BJ (cell line): ENCODE results near the gene OPRL1. TPM values are rescaled to one million over a fixed set of nuclear protein-coding genes. Genes with fewer than 3 reads are reported as not detected.
A peak's percentile ranks its signal among the peaks of the same experiment; 100 is the strongest.

ENCODE experiments used
- CTCF ChIA-PET: fragments of 350-600 bp; formaldehyde crosslinking; extraction: SDS; loops from one replicate; lab custom pipeline; 2021; ENCODE audit warnings: antibody characterized with exemption, inconsistent platforms; lab: Yijun Ruan, JAX
- POLR2A ChIA-PET: fragments of 300-600 bp; sonication (Branson Sonifier 250); formaldehyde crosslinking; extraction: SDS; loops from one replicate; lab custom pipeline; 2021; ENCODE audit warnings: antibody characterized with exemption; lab: Charles Lee
- DNase-seq: peaks from one replicate; pipeline ENCODE4 v3.0.0-alpha.2; 2011; ENCODE audit warnings: low read depth
- H3K27me3 ChIP-seq: 2 replicates; pipeline ENCODE4 v1.6.0; 2011; ENCODE audit warnings: low read length; ENCODE audit not compliant: control insufficient read depth, insufficient read depth
- H3K36me3 ChIP-seq: 2 replicates; pipeline ENCODE4 v1.5.1; 2011; ENCODE audit warnings: low read length; ENCODE audit not compliant: control insufficient read depth, insufficient read depth
- H3K4me3 ChIP-seq: 2 replicates; pipeline ENCODE4 v1.5.1; 2011; ENCODE audit warnings: low read depth, mild to moderate bottlenecking, control low read depth, low read length
- CTCF ChIP-seq: IDR thresholded peaks from 2 replicates; pipeline ENCODE4 v1.5.1; 2011; ENCODE audit warnings: low read depth, mild to moderate bottlenecking, control low read depth, inconsistent platforms, low read length, moderate library complexity; ENCODE audit not compliant: insufficient read depth
- polyA plus RNA-seq: library from polyadenylated mRNA; depleted of rRNA; stranded (reverse); fragments of >200 nt; gene quantifications from 2 replicates; pipeline ENCODE4 v1.2.3, GENCODE V29; 2011

Gene OPRL1
- polyA plus RNA-seq, 1 experiment, result 0.97 TPM

- Histone ChIP-seq H3K36me3 (no peaks in the 10 kb centered on the region), H3K4me3 (peak overlapping the region; percentile 38), H3K27me3 (peaks cover 34% of the 10 kb centered on the region)
- no peak for TF ChIP-seq CTCF
- no peak for DNase-seq
- CTCF ChIA-PET, result interaction anchor here (5.0 kb wide), 1 partner anchor 13 kb away, joined by 76 read pairs; no protein-coding TSS in a partner anchor
- POLR2A ChIA-PET, result no interaction called here
Observed at GRCh38 chr20:64042054-64042781, 37.7 kb upstream of the OPRL1 start.

- POLR2A ChIA-PET, result no interaction called here
- no peaks in the 10 kb centered on the region for H3K36me3 ChIP-seq
- no peak overlapping the region for H3K4me3 ChIP-seq
- peaks cover 41% of the 10 kb centered on the region for H3K27me3 ChIP-seq
- DNase-seq, result no peak
- CTCF ChIA-PET, result interaction anchor here (0.8 to 1.3 kb wide), 2 partner anchors 14 to 15 kb away, joined by 3 to 8 read pairs; no protein-coding TSS in a partner anchor
- TF ChIP-seq CTCF, result no peak
Observed at GRCh38 chr20:64043768-64044167, 36.1 kb upstream of the OPRL1 start.

GRCh38 chr20:64044484-64045247 lies 35.2 kb upstream of the OPRL1 start:
- Histone ChIP-seq H3K27me3 (peaks cover 41% of the 10 kb centered on the region), H3K4me3 (no peak overlapping the region), H3K36me3 (no peaks in the 10 kb centered on the region)
- ChIA-PET POLR2A (no interaction called here), CTCF (interaction anchor here (0.8 to 1.3 kb wide), 4 partner anchors 9 to 64 kb away, joined by 3 to 8 read pairs (median 5); partner anchors contain the start of gene PRPF6)
- DNase-seq, result no peak
- no peak for TF ChIP-seq CTCF

GRCh38 chr20:64045346-64046011 lies 34.4 kb upstream of the OPRL1 start:
- CTCF ChIA-PET, result interaction anchor here (1.3 kb wide), 2 partner anchors 8 to 12 kb away, joined by 7 to 8 read pairs; no protein-coding TSS in a partner anchor
- Histone ChIP-seq H3K4me3 (no peak overlapping the region), H3K27me3 (peaks cover 38% of the 10 kb centered on the region), H3K36me3 (no peaks in the 10 kb centered on the region)
- TF ChIP-seq CTCF, result no peak
- DNase-seq, result no peak
- POLR2A ChIA-PET, result no interaction called here

GRCh38 chr20:64047046-64047389 lies 32.9 kb upstream of the OPRL1 start:
- Histone ChIP-seq H3K4me3 (no peak overlapping the region), H3K27me3 (peaks cover 30% of the 10 kb centered on the region), H3K36me3 (no peaks in the 10 kb centered on the region)
- no peak for TF ChIP-seq CTCF
- CTCF ChIA-PET, result interaction anchor here (1.7 kb wide), 1 partner anchor 10 kb away, joined by 7 read pairs; no protein-coding TSS in a partner anchor
- POLR2A ChIA-PET, result no interaction called here
- no peak for DNase-seq
